Middle frontal gyrus (tissue), 1 donor: ENCODE results near the gene MAP3K7.

Experiments
- DNase-seq: peaks from one replicate; pipeline ENCODE4 v3.0.0-alpha.2; 2015; ENCODE audit warnings: low spot score; ENCODE audit errors: extremely low spot score

Gene MAP3K7

DNA sequence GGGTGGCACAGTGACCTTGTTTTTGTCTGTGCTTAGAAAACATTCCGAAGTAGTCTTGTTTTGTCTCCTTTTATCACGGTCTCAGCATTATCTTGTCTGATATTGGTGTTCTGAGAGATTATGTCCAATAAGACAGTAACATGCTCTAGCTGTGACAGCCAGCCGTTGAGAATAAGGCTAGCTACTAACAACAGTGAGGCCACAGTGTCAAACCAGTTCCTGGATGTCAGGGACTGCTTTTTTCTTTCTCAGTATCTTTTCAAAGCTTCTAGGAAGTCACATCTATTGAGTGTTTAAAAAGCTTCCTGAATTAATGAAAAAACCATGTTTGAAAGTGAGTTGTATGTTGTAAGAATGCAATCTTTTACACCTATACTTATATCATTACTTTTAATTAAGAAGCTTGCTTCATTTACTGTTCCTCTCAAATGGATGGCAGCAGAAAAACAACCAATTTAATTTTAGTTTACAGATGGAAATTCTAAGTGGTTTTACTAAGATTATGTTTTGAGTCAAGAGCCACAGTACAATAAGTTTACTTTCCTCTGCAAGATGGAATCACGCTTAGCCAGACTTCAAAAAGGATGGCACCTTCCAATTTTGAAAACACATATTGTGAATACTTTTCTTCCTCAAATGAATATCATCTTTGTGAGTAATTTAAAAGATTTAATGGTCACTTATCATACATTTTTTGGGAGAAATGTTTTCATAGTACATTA lies 53.1 kb downstream of the MAP3K7 start:
- no peak for DNase-seq

- DNase-seq: no peak
These were observed 56.0 kb downstream of the MAP3K7 start for GRCh38 chr6:90530882-90531281.

- no peak for DNase-seq
These were observed 61.5 kb downstream of the MAP3K7 start for GRCh38 chr6:90525421-90525820.

DNA sequence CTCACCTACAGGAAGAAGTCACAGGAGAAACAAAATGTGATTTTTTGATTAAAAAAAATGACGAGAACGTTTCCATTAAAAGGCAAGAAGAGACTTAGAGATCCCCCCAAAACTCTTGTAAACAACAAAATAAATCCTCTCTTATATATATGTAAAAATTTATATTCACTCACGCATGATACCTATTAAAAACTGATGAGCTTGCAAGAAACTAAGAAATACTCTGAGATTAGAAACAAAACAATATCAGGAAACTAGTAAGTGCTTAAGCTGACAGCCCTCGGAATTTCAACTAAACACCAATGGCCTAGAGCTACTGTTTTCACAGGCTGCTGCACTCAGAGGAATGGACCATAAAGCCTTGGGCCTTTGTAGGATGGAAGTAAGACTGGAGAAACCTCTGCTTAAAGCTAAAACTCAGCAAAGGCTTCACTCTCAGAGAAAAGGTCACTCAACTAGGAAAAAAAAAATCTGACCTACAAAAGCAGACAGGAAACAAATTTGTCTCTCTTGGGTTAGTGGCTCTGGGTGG lies 63.0 kb downstream of the MAP3K7 start:
- DNase-seq: no peak

DNA sequence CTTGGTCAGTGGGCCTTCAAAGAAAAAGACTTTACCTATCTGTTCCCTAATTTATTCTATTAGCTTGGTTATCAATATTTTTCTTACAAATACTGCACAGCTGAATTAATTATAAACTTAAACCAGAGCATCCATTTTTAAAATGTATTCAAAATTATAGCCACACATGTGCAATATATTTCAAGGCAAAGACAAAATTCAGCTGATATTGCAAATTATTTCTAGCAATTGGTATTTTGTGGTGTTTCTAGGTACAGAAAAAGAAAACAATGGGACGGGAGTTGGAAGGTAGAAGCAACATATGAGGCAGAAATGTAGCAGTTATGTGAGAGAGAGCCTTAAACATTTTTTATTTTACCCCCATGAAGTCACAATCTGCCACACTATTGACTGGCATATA lies 64.9 kb downstream of the MAP3K7 start:
- no peak for DNase-seq

DNA sequence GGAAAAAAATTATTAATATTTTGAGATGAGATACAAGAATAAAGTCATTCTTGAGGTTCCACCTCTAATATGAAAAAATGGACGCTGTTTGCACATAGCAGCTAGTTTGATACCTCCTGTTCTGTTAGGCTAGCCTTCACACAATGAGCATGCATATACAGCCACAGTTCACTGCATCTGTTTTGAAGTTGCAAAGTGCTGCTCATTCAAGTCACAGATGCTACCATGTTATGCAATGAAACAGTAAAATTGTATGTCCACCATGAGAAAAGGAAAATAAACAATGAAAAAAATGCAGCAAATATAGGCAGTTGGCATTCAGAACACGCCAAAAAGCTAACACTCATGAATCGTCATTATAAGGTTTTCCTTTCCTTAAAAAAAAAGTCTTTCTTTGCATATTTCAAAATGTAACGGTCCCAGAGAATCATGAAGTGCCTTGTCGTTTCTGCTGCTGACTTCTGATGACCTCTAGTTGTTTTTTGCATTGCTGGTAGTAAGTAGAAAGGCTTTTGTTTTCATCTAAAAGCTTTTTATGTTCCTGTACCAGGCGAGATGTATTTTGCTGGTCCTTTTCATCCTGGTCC lies 70.7 kb downstream of the MAP3K7 start:
- no peak for DNase-seq

DNA sequence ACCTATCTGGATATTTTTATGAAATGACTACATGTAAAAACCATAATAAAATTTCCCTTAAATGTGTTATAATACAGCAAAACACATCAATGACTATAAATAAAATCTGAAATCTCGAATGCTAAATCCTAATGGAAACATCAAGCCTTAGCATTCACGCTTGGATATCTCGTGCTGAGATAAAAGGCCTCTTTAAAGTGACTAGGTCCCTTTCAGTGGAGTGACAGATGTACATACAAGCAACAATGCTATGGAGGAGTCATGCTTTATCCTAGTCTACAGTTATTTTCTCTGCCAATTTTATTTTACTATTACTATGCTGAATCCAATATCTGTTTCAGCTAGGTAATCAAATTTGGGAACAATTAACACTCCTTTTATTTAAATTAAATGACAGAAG lies 72.4 kb downstream of the MAP3K7 start:
- no peak for DNase-seq

- no peak for DNase-seq
These were observed 78.1 kb downstream of the MAP3K7 start for GRCh38 chr6:90508753-90509152.

GRCh38 chr6:90502866-90503407 lies 83.9 kb downstream of the MAP3K7 start:
- no peak for DNase-seq

GRCh38 chr6:90502381-90502780 lies 84.5 kb downstream of the MAP3K7 start:
- no peak for DNase-seq

DNA sequence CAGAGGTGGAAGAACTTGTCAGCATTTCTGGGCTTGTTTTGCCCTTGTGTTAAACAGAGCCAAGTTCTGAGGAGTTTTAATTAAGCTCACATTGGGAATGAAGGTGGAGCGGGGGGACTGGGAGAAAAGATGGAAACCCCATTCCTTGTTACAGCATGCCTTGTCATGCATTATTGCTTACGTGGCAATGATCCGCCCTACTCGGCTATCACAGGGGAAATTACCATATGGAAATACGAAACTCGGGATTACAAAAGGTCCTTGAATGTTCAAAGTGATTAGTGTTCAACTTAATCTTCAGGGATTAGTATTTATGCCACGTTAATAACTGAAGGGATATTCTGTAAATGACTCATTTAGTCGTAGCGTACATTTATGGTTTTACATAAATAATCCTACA lies 86.4 kb downstream of the MAP3K7 start:
- no peak for DNase-seq

DNA sequence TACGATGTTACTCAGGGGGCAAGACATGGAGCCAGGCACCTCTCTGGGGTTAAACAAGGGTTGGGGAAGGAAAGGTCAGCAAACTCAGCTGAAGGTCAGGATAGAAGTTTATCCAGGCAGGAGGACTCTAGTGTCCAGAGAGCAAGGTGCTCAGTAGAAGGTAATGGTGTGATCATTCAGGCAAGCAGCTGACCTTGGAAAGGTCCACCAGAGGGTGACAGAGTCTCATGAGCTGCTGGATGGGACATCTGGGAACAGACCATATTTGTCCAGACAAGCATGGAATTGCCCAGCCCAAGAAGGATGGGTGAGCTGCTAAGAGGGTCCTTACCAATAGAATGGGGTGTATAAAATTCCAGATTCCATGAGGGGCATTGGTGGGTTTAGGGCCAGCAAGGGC lies 89.5 kb downstream of the MAP3K7 start:
- no peak for DNase-seq

DNA sequence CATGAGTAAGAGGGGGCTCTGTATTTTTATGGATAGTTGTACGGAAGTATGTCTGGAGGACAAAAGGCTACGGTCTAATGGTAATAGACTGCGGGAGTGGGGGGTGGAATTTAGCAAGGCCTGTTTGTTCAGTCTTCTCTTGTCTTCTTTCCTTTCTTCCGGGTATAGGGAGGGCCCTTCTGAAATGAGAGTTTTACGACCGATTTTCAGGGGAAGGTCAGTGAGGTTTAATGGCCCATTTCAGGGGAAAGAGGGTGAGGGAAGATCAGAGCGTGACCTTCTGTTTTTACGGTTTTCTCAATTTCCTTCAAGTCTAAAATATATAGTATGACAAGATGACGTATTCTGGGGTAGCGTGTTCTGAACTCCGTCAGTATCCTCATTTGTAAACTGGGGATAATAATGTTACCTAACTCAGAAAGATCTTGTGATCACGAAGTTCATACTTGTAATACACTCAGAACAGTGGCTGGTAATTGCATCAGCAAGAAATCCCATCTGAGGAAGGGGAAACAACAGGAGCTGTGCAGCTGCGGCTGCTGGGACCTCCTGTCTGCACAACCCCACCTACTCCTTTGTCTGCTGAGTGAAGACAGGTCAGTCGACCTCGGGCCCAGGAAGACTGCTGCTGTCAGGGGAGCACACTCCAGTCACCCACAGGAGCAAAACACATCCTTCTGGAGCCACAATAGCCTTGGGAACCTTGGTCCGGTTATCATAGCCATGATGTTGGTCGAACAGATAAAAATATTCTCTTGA lies 90.4 kb downstream of the MAP3K7 start:
- DNase-seq: no peak

DNA sequence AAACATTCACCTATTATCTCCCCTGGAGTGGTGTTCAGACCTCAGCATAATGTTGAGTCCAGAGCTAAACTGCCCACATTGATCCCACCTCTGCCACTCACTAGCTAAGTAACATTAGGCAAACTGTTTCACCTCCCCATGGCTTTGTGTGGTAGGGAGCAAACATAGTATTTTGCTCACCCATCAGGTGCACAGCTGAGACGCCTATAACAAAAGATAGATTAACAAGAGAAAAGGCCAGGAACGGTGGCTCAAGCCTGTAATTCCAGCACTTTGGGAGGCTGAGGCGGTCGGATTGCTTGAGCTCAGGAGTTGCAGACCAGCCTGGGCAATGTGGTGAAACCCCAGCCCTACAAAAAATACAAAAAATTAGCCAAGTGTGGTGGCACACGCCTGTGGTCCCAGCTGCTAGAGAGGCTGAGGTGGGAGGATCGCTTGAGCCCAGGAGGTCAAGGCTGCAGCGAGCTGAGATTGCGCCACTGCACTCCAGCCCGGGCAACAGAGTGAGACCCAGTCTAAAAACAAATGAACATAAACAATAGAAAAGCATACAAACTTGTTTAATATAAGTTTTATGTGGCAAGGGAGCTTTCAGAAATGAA lies 91.6 kb downstream of the MAP3K7 start:
- no peak for DNase-seq

DNA sequence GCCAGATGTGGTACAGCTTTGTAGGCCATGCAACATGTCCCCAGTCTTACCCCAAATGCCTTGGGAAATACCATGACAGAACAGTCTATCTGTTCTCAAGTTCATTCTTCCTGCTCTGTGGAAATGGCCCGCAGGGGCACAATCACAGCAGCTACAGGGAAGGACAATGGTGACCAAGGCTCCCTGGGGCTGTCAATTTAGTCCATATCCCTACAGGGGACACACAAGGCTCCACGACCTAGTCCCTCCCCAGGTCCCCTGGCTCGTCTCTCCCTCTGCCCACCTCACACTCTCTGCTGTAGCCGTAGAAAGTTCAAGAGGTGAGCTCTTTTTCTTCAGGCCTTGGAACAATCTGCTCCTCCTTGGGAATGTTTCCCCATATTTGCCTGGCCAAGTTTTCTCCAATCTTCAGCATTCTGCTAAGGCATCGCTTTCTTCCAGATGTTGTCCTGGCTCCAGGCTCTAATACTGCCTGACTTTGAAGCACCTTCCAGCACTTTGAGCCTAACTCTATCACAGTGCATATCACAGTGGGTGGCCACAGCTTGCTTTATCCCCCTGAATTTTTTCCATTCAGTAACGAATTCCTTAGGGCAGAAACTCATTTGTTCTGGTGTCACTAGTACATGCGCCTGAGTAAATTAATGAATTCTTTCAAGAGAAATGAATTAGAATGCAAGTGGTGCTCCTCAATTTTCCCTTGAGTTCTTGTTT lies 92.6 kb downstream of the MAP3K7 start:
- no peak for DNase-seq

- no peak for DNase-seq
These were observed 93.5 kb downstream of the MAP3K7 start for GRCh38 chr6:90493332-90493731.

GRCh38 chr6:90492798-90493197 lies 94.1 kb downstream of the MAP3K7 start:
- no peak for DNase-seq

- DNase-seq: no peak
These were observed 94.5 kb downstream of the MAP3K7 start for GRCh38 chr6:90492369-90492768.

- no peak for DNase-seq
These were observed 96.7 kb downstream of the MAP3K7 start for GRCh38 chr6:90490030-90490716.

GRCh38 chr6:90488816-90489215 lies 98.1 kb downstream of the MAP3K7 start:
- no peak for DNase-seq
